Stimulated activated CD4-positive, alpha-beta T cell treated with anti-CD3 and anti-CD28 coated beads, Interleukin-4, amount 100 ng/mL, for 1 hour (primary cell): ENCODE data around the gene GGA2.
"Not testable (repeated sequence)": the region's sequence is repeated elsewhere in the genome, so short reads cannot be mapped to it uniquely, and the experiment has no call there.

ENCODE experiments used
- DNase-seq: peaks from one replicate; pipeline ENCODE4 v3.0.0-alpha.2; 2020

The GGA2 gene

DNA sequence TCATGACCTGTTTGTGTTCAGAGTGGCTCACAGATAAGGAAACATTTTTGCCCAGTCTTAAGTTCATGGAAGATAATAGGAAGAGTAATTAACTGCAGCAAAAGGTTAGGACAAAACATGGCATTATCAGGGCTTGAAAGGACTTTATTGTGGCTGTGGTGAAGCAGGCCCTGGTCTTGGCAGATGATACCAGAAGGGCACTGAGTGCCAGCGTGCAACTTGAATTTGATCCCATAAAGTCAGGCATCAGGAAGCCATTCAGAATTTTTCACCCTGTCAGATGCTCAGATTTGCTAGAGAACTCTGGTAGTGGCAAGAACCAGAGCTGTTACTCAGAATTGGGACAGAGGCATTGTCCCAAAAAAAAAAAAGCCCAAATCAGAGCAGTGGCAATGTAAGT is 46.1 kb downstream of the GGA2 start:
- DNase-seq, result no peak

DNA sequence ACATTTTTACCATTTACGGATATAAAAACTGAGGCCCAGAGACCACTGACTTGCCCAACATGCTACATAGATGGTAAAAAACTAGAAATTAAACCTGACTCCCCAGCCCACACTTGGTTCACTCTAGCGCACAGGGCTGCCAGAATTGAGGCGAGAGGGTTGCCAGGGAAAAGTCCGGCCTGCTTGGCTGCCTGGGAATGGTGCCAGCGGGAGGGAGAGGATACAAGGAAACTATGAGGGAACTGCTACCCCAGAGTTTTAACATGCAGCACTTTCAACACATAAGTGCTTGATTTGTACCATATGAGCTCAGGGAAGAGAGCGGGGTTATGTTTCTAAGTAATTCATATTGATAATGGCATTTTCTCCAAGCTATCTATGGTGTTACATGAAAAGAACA is 47.3 kb downstream of the GGA2 start:
- not testable (repeated sequence) for DNase-seq

DNA sequence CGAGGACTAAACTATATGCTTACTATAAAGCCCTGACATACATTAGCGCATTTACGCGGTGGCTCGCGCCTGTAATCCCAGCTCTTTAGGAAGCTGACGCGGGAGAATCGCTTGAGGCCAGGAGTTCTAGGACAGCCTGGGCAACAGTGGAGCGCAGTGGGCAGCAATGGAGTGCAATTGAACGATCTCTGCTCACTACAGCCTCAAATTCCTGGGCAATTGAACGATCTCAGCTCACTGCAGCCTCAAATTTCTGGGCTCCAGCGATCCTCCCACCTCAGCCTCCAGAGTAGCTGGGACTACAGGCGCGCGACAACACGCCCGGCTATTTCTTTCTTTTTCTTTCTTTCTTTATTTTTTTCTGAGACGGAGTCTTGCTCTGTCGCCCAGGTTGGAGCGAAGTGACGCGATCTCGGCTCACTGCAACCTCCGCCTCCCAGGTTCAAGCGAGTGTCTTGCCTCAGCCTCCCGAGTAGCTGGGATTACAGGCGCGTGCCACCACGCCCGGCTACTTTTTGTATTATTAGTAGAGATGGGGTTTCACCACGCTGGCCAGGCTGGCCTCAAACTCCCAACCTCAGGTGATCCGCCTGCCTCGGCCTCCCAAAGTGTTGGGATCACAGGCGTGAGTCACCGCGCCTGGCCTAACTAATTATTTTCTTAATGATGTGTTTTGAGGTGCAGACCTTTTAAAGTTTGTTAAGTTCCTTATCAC is 56.8 kb downstream of the GGA2 start:
- DNase-seq, result no peak

DNA sequence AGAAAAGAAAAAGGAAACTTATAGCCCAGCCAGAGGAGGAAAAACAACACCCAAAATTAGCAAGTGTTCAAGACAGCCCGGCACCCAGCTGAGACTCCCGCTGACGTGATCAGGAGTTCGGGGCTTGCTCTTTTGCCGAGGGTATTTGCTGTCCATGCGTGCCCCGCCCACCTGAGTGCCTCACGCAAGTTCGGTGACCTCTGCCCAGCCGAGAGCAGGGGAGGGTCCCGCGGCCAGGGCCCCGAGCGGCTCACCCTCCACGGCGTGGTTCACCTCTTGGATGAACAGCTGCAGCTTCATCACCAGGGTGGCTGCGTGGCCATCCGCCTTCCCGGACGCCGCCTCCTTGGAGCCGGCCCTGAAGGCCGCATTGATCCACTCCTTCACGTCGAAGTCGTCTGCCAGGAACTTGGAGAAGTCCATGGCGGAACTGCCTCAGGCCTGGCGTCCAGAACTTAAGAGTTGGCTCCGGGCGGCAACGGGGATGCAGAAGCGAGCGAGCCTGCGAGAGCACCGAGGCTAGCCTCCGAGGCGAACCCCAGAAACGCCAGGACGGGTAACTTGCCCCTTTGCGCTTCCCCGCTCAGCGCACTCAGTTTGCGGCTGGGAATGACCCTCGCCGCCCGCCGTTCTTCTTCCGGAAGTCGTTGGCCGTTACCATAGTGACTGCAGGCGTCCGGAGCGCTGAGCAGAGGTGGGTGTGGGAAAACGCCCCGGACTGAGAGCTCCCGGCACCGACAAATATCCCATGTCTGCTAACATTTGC is 57.5 kb downstream of the GGA2 start, which contains the start of gene COG7:
TSS of gene COG7 (minus strand) at position 618 of the 766 bp plus-strand sequence. CDS start at position 423, 195 bp downstream.
- DNase-seq, result peak; percentile 86

DNA sequence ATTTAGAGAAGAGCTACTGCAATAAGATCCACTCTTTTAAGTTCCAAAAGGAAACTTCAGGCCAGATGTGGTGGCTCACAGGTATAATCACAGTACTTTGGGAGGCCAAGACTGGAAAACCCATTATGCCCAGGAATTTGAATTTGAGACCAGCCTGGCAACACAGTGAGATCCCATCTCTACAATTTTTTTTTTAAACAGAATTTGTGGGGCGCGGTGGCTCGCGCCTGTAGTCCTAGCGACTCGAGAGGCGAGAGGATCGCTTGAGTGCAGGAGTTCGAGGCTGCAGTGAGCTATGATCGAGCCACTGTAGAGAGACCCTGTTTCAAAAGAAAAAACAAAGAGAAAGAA is 58.1 kb downstream of the GGA2 start:
- DNase-seq, result no peak

DNA sequence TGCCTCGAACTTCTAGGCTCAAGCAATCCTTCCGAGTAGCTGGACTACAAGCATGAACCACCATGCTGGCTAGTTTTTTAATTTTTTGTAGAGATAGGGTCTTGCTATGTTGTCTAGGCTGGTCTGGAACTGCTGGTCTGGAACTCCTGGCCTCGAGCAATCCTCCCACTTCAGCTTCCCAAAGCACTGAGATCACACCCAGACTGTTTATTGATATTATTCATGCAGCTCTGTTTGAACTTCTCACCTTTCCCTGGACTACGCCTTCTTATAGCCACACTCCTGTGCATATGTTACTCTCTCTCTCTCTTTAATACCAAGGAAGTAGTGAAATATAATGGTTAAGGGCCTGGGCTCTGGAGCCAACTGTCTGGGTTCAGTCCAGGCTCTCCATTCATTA is 61.9 kb downstream of the GGA2 start:
- DNase-seq, result no peak

DNA sequence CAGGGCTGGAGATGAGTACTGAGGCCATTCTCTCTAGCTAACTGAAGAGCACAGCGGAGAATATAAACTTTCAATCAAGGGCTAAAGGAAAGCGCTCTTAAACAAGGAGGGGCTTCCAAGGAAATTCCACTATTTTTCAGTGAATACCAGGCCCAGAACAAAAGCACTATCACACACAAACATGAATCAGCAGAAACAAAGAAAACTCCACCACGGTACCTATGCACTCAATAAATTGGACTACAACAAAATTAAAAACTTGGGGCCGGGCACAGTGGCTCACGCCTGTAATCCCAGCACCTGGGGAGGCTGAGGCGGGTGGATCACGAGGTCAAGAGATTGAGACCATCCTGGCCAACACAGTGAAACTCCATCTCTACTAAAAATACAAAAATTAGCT is 72.8 kb downstream of the GGA2 start:
- DNase-seq, result not testable (repeated sequence)

DNA sequence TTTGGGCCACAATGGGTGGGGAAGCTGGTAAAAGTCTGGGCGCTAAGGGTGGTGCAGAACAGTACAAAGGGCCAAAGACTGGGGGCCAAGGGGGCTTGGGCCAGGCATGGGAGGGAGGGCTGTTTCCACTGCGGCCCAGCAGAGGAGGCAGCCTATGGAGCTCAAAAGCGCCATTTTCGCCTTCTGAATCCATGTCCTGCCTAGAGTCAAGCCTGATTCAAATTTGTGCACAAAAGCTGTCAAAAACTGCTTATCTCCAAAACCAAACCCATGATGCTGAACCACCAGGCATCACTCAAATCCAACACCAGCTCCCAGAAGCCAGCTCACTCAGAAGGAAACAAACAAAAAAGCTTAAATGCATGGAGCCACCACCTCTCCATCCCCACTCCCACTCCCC is 73.3 kb downstream of the GGA2 start:
- no peak for DNase-seq

DNA sequence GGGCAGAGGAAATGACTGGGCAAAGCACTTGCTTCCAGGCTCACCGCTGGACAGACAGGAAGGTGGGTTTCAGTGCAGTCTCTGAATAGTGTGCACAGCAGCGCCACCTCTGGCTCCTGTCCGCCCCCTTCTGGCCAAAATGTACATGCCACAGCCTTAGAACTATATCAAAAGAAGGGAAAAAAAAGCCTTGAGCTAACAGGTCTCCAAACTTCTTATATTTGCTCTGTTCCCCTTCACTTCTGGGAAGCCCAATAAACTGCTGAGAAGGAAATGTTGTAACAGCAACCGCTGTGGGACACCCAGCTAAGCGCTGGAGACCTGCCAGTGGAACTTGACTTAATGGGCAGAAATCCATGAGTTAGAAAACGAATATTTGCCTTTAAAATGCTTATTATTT is 74.8 kb downstream of the GGA2 start:
- peak; percentile 65 for DNase-seq

DNA sequence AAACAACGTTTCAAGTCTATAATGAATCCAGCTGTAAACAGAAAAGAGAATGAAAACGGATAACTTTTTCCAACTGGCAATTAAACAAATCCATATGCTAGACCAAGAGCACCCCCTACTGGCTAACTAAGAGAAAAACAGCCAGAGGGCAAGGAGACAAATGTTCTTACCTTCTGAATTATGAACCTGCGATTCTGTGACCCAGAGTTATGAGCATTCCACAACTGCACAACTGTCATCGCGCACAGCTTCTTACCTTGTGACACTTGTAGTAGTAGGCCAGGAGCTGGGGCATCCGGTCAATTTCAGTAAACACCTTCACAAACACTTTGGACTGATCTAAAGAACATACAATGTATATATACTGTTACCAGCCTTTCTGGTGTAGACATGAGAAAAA is 75.9 kb downstream of the GGA2 start:
- no peak for DNase-seq

DNA sequence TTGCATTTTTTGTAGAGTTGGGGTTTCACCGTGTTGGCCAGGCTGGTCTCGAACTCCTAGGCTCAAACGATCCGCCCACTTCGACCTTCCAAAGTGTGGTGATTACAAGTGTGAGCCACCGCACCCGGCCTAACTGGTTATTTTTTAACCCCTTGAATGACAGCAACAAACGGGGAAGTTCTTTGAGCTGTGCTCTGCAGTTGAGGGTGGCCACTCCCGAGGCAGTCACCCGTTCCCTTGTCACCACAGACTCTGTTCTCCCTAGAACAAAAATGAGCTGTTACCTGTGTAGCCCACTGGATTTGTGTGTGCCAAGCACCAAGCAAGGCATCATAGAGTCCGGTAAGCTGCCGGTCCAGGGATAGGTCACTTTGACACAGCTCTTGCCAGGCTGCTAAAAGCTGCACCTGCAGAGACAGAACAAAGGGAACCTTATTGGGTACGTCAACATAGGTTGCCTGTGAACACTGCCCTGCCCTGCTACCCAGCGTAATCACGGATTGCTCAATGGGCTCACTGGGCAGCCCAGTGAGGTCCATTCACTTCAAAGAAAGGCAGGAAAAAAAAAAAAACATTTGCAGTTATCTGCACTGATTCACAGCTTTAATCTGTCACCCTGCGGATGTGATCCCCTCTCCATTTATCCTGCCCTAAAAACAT is 76.9 kb downstream of the GGA2 start:
- no peak for DNase-seq

DNA sequence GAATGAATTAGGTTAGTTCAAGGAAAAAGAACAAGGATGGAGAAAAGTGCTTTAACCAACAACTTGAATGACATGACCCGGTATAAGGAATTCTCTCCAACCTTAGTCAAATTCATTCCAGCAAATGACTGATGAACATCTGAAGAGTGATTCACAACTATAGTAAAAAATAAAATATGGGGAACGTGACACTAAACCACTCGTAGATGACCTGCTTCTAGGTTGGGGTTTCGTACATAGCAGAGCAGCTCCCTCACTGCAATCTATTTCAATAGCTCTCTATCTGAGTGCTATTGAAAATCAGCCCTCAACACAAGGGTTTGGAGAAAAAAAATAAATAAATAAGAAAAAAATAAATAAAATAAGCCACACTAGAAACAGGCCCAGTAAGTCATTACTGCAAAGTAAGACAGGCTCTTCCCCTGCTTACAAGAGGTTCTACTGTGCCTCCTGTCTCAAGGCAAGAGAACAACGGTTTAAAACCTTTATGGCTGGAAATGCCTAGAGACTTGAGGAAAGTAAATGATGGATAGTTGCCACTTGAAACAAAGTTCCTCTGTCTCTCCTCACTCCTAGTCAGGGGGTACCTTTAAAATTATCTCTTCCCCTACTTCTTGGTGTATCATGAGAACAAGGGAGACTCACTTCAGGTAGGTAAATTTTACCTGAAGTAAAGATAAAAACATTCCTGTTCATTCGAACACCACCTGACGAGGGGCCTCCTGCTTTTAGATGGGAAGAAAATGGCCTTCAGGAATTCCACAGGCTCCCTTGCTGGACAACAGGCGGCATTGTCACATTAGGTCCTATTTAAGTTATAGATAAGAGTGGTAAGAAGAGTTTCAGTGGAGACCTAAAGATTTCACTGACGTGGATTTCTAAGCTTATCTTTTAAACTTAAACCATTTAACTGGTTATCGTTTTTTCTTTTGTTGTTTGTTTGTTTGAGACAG is 77.8 kb downstream of the GGA2 start:
- DNase-seq, result no peak

DNA sequence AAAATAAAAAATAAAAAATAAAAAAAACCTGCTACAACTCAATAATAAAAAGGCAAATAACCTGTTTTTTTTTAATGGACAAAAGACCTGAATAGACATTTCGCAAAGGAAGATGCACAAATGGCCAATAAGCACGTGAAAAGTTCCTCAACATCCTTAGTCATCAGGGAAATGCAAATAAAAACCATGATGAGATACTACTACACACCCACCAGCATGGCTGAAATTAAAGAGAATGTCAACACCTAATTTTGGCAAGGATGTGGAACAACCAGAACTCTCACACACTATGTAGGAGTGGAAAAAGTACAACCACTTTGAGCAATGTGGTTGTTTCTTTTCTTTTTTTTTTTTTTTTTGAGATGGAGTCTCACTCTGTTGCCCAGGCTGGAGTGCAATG is 81.9 kb downstream of the GGA2 start:
- no peak for DNase-seq

DNA sequence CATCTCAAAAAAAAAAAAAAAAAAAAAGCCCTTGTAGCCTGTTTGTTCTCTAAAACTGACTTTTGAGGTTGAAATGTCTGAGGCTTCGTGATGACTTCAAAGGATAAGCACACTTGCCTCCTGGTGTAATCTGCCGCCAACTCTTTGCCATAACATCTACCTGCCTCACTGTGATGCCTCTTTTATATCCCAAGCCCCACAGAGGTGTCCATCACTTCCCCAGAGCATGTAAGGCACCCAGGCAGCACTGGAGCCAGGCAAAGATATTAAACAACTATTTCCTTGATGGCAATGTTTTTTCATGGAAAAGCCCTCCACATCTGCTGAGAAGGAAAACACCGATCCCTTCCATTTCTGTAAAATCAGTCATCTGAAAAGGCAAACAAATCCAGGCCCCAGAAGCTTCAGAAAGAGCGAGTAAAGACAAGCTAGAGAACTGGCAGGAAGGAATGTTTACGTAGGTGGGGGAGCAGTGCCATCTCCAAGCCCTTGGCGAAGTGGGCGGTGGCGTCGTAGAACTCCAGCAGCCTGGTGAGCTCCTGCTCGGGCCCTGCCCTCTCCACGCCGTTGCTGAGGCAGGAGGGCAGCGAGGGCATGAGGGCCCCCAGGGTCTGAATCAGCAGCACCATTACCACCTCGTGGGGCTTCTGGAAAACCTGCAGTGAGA is 85.9 kb downstream of the GGA2 start:
- DNase-seq, result no peak

DNA sequence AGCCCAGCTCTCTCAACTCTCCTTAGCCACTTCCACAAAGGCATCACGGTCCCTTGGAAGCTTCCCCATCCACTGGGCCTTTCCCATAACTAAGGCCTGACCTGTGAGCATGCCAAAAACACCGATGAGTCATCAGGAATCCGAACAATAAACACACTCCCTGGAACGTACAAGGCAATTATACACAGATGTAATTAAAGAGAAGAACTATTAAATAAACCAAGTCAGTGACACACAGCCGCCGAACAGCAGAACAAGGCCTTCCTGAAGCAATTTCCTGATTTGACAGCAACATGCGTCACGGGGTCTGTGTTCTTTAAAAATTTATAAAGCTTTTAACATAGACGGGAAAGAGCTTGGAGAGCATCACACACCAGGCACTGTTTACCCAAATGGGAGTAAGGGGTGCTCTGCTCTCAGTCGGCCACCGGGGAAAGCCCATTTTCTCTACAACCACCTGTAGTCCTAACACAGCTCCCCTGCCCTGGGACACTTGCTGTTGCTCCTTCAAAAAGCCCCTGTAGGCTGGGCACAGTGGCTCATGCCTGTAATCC is 86.7 kb downstream of the GGA2 start:
- no peak for DNase-seq

DNA sequence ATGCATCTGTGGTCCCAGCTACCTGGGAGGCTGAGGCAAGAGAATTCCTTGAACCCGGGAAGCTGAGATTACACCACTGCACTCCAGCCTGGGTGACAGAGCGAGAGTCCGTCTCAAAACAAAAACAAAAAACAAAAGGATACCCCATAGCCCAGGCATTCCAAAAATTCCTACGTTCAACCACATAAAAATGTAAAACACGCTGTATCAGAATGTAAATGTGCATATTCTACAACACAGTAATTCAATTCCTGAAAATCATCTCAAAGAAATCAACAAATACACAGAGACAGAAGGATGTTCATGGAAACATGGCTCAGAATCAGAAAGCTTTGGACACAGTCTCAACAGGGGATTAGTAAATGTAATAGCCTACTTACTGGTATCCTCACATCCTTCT is 90.3 kb downstream of the GGA2 start:
- no peak for DNase-seq

DNA sequence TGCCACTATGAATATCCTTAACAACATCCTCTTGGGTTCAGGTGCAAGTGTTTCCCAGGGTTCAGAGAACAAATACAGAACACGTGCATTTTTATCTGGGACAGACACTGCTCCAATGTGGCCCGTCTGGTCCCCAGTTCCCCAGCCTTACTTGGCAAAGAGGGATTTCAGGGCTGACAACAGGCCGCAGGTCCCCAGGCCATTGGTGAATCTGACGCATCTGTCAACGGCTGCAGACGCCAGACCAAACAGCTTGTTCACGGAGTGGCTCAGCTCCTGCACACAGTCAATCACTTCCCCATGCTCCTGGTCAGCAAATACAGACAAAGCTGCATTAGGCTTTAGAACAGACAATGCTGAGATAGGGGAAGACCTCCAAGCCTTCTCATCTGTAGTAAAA is 93.5 kb downstream of the GGA2 start:
- DNase-seq, result no peak

DNA sequence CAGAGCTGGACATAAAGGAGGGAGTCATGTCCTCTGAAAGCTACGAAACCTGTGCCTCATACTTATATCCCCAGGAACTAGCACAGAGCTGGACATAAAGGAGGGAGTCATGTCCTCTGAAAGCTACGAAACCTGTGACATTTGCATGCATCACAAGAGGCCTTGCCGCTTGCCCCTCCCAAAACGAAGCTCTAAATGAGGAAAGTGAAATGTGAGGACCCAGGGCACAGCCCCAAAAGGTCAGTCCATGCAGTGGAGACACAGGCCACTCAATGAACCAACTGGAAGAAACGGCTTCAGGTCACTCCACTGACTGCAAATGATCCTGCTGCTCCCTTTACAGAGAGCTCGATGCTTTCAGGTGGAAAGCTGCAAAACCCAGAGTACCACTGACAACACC is 95.6 kb downstream of the GGA2 start:
- no peak for DNase-seq
